ENCODE results near the gene SEC23A. TPM values are rescaled to one million over a fixed set of nuclear protein-coding genes. Genes with fewer than 3 reads are reported as not detected.

Gene SEC23A
- total and polyA plus RNA-seq, 2 of the 8 experiments (the other 6 are each of a cell fraction or from before 2014, with no cell fraction given): 30.9 to 58.2 TPM

DNA sequence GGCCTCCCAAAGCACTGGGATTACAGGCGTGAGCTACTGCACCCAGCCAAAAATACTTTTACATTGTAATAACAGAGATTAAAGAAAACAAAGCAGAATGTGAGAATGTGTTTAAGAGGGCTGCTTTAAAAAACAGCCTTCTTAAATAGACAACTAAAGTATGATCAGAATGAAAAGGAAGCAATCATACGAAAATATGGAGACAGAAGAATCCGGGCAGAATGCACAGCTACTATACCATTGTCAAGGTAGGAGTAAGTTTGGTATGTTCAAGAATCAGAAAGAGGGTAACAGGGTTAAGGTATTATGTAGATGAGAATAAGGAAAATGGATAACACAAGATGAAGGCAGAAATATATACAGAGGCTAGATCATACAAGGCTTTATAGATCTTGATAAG is 8.5 kb downstream of the SEC23A start:
- Histone ChIP-seq H2AK5ac (ENCODE audit: low read depth, low read length) (no peak overlapping the region), H3K18ac (ENCODE audit: extremely low read depth, low read length) (no peak overlapping the region), H3K79me1 (ENCODE audit: low read depth, low read length) (peaks cover 2% of the 10 kb centered on the region; the same call in 1 of the 2 replicates), H2BK12ac (ENCODE audit: low read depth, low read length) (no peak overlapping the region), H3K23me2 (ENCODE audit: low read depth, low read length) (no peaks in the 10 kb centered on the region), H3K4me1 (replicated peaks in 1 of 4; ENCODE audit: control insufficient read depth in 3 of 4, insufficient read depth in 4 of 4, low read length in 3 of 4) (peaks cover 0 to 2% (median 0%) of the 10 kb centered on the region in 4 experiments; a peak in 1 of 7 replicates), H3K27ac (ENCODE audit: low read depth, low read length) (no peak overlapping the region), H4K20me1 (replicated peaks in 1 of 2; ENCODE audit: control insufficient read depth in 1 of 2, insufficient read depth in 2 of 2, low read length in 2 of 2) (peaks cover 2% of the 10 kb centered on the region in 2 experiments), H2BK5ac (ENCODE audit: low read depth, low read length) (no peak overlapping the region), H4K8ac (ENCODE audit: extremely low read depth, insufficient read depth, low read length) (no peak overlapping the region), H3K27me3 (replicated peaks in 1 of 4; ENCODE audit: control insufficient read depth in 3 of 4, extremely low read depth in 1 of 4, insufficient read depth in 3 of 4, low read length in 3 of 4) (no peaks in the 10 kb centered on the region), H3K4ac (replicated peaks; ENCODE audit: insufficient read length, low read depth, low read length) (no peak overlapping the region), H2BK15ac (ENCODE audit: low read length) (no peak overlapping the region), H3K56ac (replicated peaks; ENCODE audit: insufficient read length, low read depth, low read length) (no peak overlapping the region), H4K5ac (ENCODE audit: insufficient read length, low read depth, low read length) (no peak overlapping the region), H3K23ac (ENCODE audit: insufficient read length) (no peak overlapping the region), H3K4me2 (ENCODE audit: insufficient read depth in 1 of 2, low read depth in 2 of 2, low read length in 2 of 2) (no peak overlapping the region), H2BK20ac (ENCODE audit: low read length) (no peak overlapping the region), H3K36me3 (ENCODE audit: control insufficient read depth in 2 of 4, insufficient read depth in 4 of 4, low read length in 3 of 4) (peaks cover 12 to 52% (median 28%) of the 10 kb centered on the region in 4 experiments), H3K9me3 (ENCODE audit: insufficient read depth in 2 of 2, low read depth in 1 of 2, low read length in 1 of 2) (no peaks in the 10 kb centered on the region), H2BK120ac (replicated peaks; ENCODE audit: low read depth, low read length) (no peak overlapping the region), H3K14ac (ENCODE audit: insufficient read length) (no peak overlapping the region), H2AFZ (ENCODE audit: low read length) (no peak overlapping the region), H3K4me3 (ENCODE audit: extremely low read depth in 1 of 4, insufficient read depth in 2 of 4, low read depth in 3 of 4, low read length in 4 of 4) (no peak overlapping the region), H4K91ac (replicated peaks; ENCODE audit: insufficient read length, low read length) (no peak overlapping the region), H3K79me2 (ENCODE audit: control insufficient read depth in 1 of 2, insufficient read depth in 2 of 2, low read length in 2 of 2) (peaks cover 0 to 29% of the 10 kb centered on the region in 2 experiments; a peak in 3 of 4 replicates), H3K9ac (replicated peaks in 1 of 4; ENCODE audit: extremely low read depth in 1 of 4, low read depth in 3 of 4, low read length in 3 of 4) (no peak overlapping the region)
- POLR2A ChIA-PET (ENCODE audit: partially characterized antibody): interaction anchor here (0.5 to 0.6 kb wide), 2 partner anchors 45 to 712 kb away, joined by 3 read pairs; no protein-coding TSS in a partner anchor
- CTCF ChIA-PET (ENCODE audit: partially characterized antibody): no interaction called here
- DNase-seq (ENCODE audit: low read depth in 1 of 2, low spot score in 2 of 2) (no peak), FAIRE-seq (no peak)
- 90% methylated on average over 3 of the region's 3 CpGs; no CpG with 5 or more reads in 1 of the 2 experiments for WGBS, 2 experiments (ENCODE audit: extremely low coverage in 1 of 2, insufficient coverage in 1 of 2, insufficient read length in 1 of 2, insufficient replicate concordance in 2 of 2, low coverage in 1 of 2, low lambda C conversion rate in 2 of 2, missing lambda C conversion rate in 1 of 2)
- TF ChIP-seq, protein P1, sequence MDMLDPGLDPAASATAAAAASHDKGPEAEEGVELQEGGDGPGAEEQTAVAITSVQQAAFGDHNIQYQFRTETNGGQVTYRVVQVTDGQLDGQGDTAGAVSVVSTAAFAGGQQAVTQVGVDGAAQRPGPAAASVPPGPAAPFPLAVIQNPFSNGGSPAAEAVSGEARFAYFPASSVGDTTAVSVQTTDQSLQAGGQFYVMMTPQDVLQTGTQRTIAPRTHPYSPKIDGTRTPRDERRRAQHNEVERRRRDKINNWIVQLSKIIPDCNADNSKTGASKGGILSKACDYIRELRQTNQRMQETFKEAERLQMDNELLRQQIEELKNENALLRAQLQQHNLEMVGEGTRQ (IDR thresholded peaks at IDR 0.05; ENCODE audit: low read length): no peak
- TF ChIP-seq GABPA (IDR thresholded peaks at IDR 0.05; ENCODE audit: borderline replicate concordance, insufficient read depth, low read length): no peak
- TF ChIP-seq TCF12 (IDR thresholded peaks at IDR 0.05; ENCODE audit: low read depth, low read length): no peak
- no peak for TF ChIP-seq SP2 (IDR thresholded peaks at IDR 0.05; ENCODE audit: low read length)
- no peak for TF ChIP-seq TEAD4 (IDR thresholded peaks at IDR 0.05; ENCODE audit: low read depth, low read length)
- TF ChIP-seq POLR2AphosphoS5 (IDR thresholded peaks at IDR 0.05; ENCODE audit: low read depth, low read length): no peak
- no peak for TF ChIP-seq ATF2 (IDR thresholded peaks at IDR 0.05; ENCODE audit: low read length)
- TF ChIP-seq JUN (IDR thresholded peaks at IDR 0.05; ENCODE audit: low read depth, low read length): no peak
- no peak for TF ChIP-seq RNF2 (IDR thresholded peaks at IDR 0.05; ENCODE audit: borderline replicate concordance, low read depth, low read length, missing control alignments, poor library complexity, severe bottlenecking)
- no peak for TF ChIP-seq SP4 (IDR thresholded peaks at IDR 0.05; ENCODE audit: low read length)

All from H1 (cell line).